IMR-90 (cell line): ENCODE results near the gene PANK4. TPM values are rescaled to one million over a fixed set of nuclear protein-coding genes. Genes with fewer than 3 reads are reported as not detected.

ENCODE experiments used
- polyA plus RNA-seq, 3 experiments: library from polyadenylated mRNA; depleted of rRNA; stranded (reverse); fragments of >200 nt; gene quantifications; 2 replicates each; pipeline ENCODE4 v1.2.3, GENCODE V29; 2012; ENCODE audit warnings: low replicate concordance in 1 of 3
- total RNA-seq: library from RNA; depleted of rRNA; stranded (reverse); fragments of >200 nt; gene quantifications from 2 replicates; pipeline ENCODE4 v1.2.3, GENCODE V29; 2012; rRNA removed

Gene PANK4
- total and polyA plus RNA-seq, 2 of the 4 experiments (the other 2 are of a cell fraction), result 14.0 to 18.5 TPM

Other genes starting within 250 kb of the PANK4 start
- 3.0 and 3.6 TPM in 2 replicates for gene MORN1, start 135.0 kb downstream of the PANK4 start, total RNA-seq
- 3.5 and 4.2 TPM in 2 replicates for gene MORN1, start 135.0 kb downstream of the PANK4 start, polyA plus RNA-seq (2012; rRNA removed)
- 47.1 and 51.7 TPM in 2 replicates for gene RER1, start 134.8 kb downstream of the PANK4 start, total RNA-seq
- 232 and 240 TPM in 2 replicates for gene RER1, start 134.8 kb downstream of the PANK4 start, polyA plus RNA-seq (2012; rRNA removed)
- gene PEX10, start 114.0 kb downstream of the PANK4 start, total RNA-seq, result 18.9 and 19.7 TPM in 2 replicates
- 16.9 and 19.4 TPM in 2 replicates for gene PEX10, start 114.0 kb downstream of the PANK4 start, polyA plus RNA-seq (2012; rRNA removed)
- gene PLCH2, start 50.3 kb downstream of the PANK4 start, total RNA-seq, result 0.18 and 0.28 TPM in 2 replicates
- gene PLCH2, start 50.3 kb downstream of the PANK4 start, polyA plus RNA-seq (2012; rRNA removed), result 1.9 and 2.4 TPM in 2 replicates
- gene HES5, start 3.7 kb upstream of the PANK4 start, total RNA-seq, result not detected in 2 replicates
- gene HES5, start 3.7 kb upstream of the PANK4 start, polyA plus RNA-seq (2012; rRNA removed), result not detected in 2 replicates
- 1.3 and 1.7 TPM in 2 replicates for gene TNFRSF14, start 29.8 kb upstream of the PANK4 start, total RNA-seq
- gene TNFRSF14, start 29.8 kb upstream of the PANK4 start, polyA plus RNA-seq (2012; rRNA removed), result 4.2 and 4.6 TPM in 2 replicates
- 8.1 and 10.9 TPM in 2 replicates for gene PRXL2B, start 60.2 kb upstream of the PANK4 start, total RNA-seq
- gene PRXL2B, start 60.2 kb upstream of the PANK4 start, polyA plus RNA-seq (2012; rRNA removed), result 22.3 and 23.0 TPM in 2 replicates
- gene MMEL1, start 106.4 kb upstream of the PANK4 start, total RNA-seq, result under 0.01 TPM in 2 replicates
- gene MMEL1, start 106.4 kb upstream of the PANK4 start, polyA plus RNA-seq (2012; rRNA removed), result 0.12 and 0.20 TPM in 2 replicates